HEK293T (cell line): ENCODE measurements around the gene RNU1-4.
"Not testable (repeated sequence)": the region's sequence is repeated elsewhere in the genome, so short reads cannot be mapped to it uniquely, and the experiment has no call there.

ENCODE experiments used
- ELF4 ChIP-seq: fragments of 450-650 bp; IDR thresholded peaks from 2 replicates; pipeline ENCODE4 v1.6.1; 2017; ENCODE audit warnings: antibody characterized with exemption
- FOXA1 ChIP-seq: fragments of 450-650 bp; IDR thresholded peaks from 2 replicates; pipeline ENCODE4 v1.6.1; 2016; ENCODE audit warnings: mild to moderate bottlenecking
- FOXK2 ChIP-seq: fragments of 450-650 bp; IDR thresholded peaks from 2 replicates; pipeline ENCODE4 v1.6.1; 2016; ENCODE audit warnings: mild to moderate bottlenecking
- FOXM1 ChIP-seq: fragments of 450-650 bp; IDR thresholded peaks from 2 replicates; pipeline ENCODE4 v1.6.1; 2017; ENCODE audit warnings: mild to moderate bottlenecking, borderline replicate concordance
- HDGF ChIP-seq: fragments of 450-650 bp; IDR thresholded peaks from 2 replicates; pipeline ENCODE4 v1.6.1; 2017; ENCODE audit warnings: antibody characterized with exemption, borderline replicate concordance
- L3MBTL2 ChIP-seq: fragments of 450-650 bp; conservative IDR thresholded peaks from 2 replicates; pipeline ENCODE4 v1.6.1; 2016; ENCODE audit warnings: mild to moderate bottlenecking
- LEF1 ChIP-seq: fragments of 450-650 bp; IDR thresholded peaks from 2 replicates; pipeline ENCODE4 v1.6.1; 2017; ENCODE audit warnings: mild to moderate bottlenecking, borderline replicate concordance
- SP1 ChIP-seq: fragments of 450-650 bp; IDR thresholded peaks from 2 replicates; pipeline ENCODE4 v1.6.1; 2017
- TARDBP ChIP-seq: fragments of 450-650 bp; IDR thresholded peaks from 2 replicates; pipeline ENCODE4 v1.6.1; 2016
- ZNF384 ChIP-seq: fragments of 450-650 bp; IDR thresholded peaks from 2 replicates; pipeline ENCODE4 v1.6.1; 2016
- TF ChIP-seq, protein P1 (sequence below): fragments of 450-650 bp; IDR thresholded peaks from 2 replicates; pipeline ENCODE4 v1.6.1; 2016

DNA sequence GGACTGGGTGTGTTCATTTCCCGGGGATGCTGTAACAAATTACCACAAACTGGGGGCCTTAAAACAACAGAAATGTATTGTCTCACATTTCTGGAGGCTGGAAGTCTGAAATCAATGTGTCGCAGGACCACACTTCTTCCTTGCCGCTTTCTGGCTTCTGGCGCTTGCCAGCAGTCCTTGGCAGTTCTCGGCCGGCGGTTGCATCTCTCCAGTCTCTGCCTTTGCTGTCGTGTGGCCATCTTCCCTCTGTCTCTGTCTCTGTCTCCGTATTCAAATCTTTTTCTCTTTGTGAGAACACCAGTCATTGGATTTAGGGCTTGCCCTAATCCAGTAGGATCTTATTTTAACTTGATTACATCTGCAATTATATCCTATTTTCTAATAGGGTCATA lies 32.9 kb downstream of the RNU1-4 start:
- TF ChIP-seq SP1, TARDBP, HDGF, FOXA1, FOXM1, L3MBTL2, FOXK2, LEF1, ELF4, ZNF384: not testable (repeated sequence)
- TF ChIP-seq, protein P1, sequence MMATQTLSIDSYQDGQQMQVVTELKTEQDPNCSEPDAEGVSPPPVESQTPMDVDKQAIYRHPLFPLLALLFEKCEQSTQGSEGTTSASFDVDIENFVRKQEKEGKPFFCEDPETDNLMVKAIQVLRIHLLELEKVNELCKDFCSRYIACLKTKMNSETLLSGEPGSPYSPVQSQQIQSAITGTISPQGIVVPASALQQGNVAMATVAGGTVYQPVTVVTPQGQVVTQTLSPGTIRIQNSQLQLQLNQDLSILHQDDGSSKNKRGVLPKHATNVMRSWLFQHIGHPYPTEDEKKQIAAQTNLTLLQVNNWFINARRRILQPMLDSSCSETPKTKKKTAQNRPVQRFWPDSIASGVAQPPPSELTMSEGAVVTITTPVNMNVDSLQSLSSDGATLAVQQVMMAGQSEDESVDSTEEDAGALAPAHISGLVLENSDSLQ = not testable (repeated sequence)
